NCI-H82 treated with DMSO at 0.1 percent for 48 hours (cell line): Measurements from ENCODE around the gene HDAC4.
"Not testable (repeated sequence)": the region's sequence is repeated elsewhere in the genome, so short reads cannot be mapped to it uniquely, and the experiment has no call there.

Experiments
- DNase-seq: peaks from one replicate; lab custom pipeline; 2025; ENCODE audit not compliant: unreplicated experiment; lab: John Stamatoyannopoulos, UW

Gene HDAC4

GRCh38 chr2:239285071-239285931 is 115.5 kb downstream of the HDAC4 start:
- DNase-seq, result no peak

- no peak for DNase-seq
These were observed 116.6 kb downstream of the HDAC4 start for GRCh38 chr2:239283961-239284795.

GRCh38 chr2:239283288-239283945 is 117.4 kb downstream of the HDAC4 start:
- no peak for DNase-seq

GRCh38 chr2:239282448-239283287 is 118.2 kb downstream of the HDAC4 start:
- no peak for DNase-seq

- not testable (repeated sequence) for DNase-seq
These were observed 120.4 kb downstream of the HDAC4 start for GRCh38 chr2:239280296-239281017.

- no peak for DNase-seq
These were observed 121.1 kb downstream of the HDAC4 start for GRCh38 chr2:239279508-239280295.

GRCh38 chr2:239278941-239279365 is 121.9 kb downstream of the HDAC4 start:
- DNase-seq, result no peak

GRCh38 chr2:239278361-239278760 is 122.5 kb downstream of the HDAC4 start:
- DNase-seq, result no peak

- DNase-seq, result no peak
These were observed 123.3 kb downstream of the HDAC4 start for GRCh38 chr2:239277401-239278085.

GRCh38 chr2:239276851-239277250 is 124.0 kb downstream of the HDAC4 start:
- no peak for DNase-seq

- no peak for DNase-seq
These were observed 124.7 kb downstream of the HDAC4 start for GRCh38 chr2:239275847-239276831.

- no peak for DNase-seq
These were observed 125.7 kb downstream of the HDAC4 start for GRCh38 chr2:239275044-239275685.

- DNase-seq, result no peak
These were observed 126.3 kb downstream of the HDAC4 start for GRCh38 chr2:239274391-239275043.

- no peak for DNase-seq
These were observed 127.3 kb downstream of the HDAC4 start for GRCh38 chr2:239273280-239274234.

- DNase-seq, result no peak
These were observed 128.2 kb downstream of the HDAC4 start for GRCh38 chr2:239272626-239273025.
